ENCODE results near the gene ST8SIA6.
"Not testable (repeated sequence)": the region's sequence is repeated elsewhere in the genome, so short reads cannot be mapped to it uniquely, and the experiment has no call there.

The ST8SIA6 gene

GRCh38 chr10:17340144-17340829 is 114.1 kb downstream of the ST8SIA6 start:
- no peak overlapping the region for H3K27ac Mint-ChIP-seq (ENCODE audit: low read depth)
- H3K4me1 Mint-ChIP-seq, result no peaks in the 10 kb centered on the region
- peaks cover 2% of the 10 kb centered on the region for H3K36me3 Mint-ChIP-seq (ENCODE audit: insufficient read depth)
- no peaks in the 10 kb centered on the region for H3K27me3 Mint-ChIP-seq
- DNase-seq (ENCODE audit: low spot score in 2 of 2), result no peak
- no peak overlapping the region for H3K4me3 Mint-ChIP-seq
- no peak for ATAC-seq (replicated peaks; ENCODE audit: extremely low read depth, poor library complexity, severe bottlenecking)
- peaks cover 20% of the 10 kb centered on the region for H3K9me3 Mint-ChIP-seq

- H3K4me3 Mint-ChIP-seq, result no peak overlapping the region
- H3K4me1 Mint-ChIP-seq, result no peaks in the 10 kb centered on the region
- no peak for ATAC-seq (replicated peaks; ENCODE audit: extremely low read depth, poor library complexity, severe bottlenecking)
- H3K9me3 Mint-ChIP-seq, result peaks cover 6% of the 10 kb centered on the region
- H3K27ac Mint-ChIP-seq (ENCODE audit: low read depth), result no peak overlapping the region
- no peak for DNase-seq (ENCODE audit: low spot score in 2 of 2)
- peaks cover 2% of the 10 kb centered on the region for H3K36me3 Mint-ChIP-seq (ENCODE audit: insufficient read depth)
- H3K27me3 Mint-ChIP-seq, result no peaks in the 10 kb centered on the region
Observed at GRCh38 chr10:17335065-17335464, 119.3 kb downstream of the ST8SIA6 start.

GRCh38 chr10:17330501-17330900 is 123.9 kb downstream of the ST8SIA6 start:
- ATAC-seq (replicated peaks; ENCODE audit: extremely low read depth, poor library complexity, severe bottlenecking), result no peak

GRCh38 chr10:17326377-17326776 is 128.0 kb downstream of the ST8SIA6 start:
- ATAC-seq (replicated peaks; ENCODE audit: extremely low read depth, poor library complexity, severe bottlenecking) (no peak), DNase-seq (ENCODE audit: low spot score in 2 of 2) (no peak)
- Mint-ChIP-seq H3K9me3 (no peaks in the 10 kb centered on the region), H3K4me3 (no peak overlapping the region), H3K36me3 (ENCODE audit: insufficient read depth) (no peaks in the 10 kb centered on the region), H3K4me1 (no peaks in the 10 kb centered on the region), H3K27me3 (no peaks in the 10 kb centered on the region), H3K27ac (ENCODE audit: low read depth) (no peak overlapping the region)

More at GRCh38 chr10:17330501-17330900, 123.9 kb downstream of the ST8SIA6 start:
- Mint-ChIP-seq H3K4me1 (no peaks in the 10 kb centered on the region), H3K9me3 (no peaks in the 10 kb centered on the region), H3K27me3 (no peaks in the 10 kb centered on the region), H3K36me3 (ENCODE audit: insufficient read depth) (no peaks in the 10 kb centered on the region), H3K4me3 (no peak overlapping the region), H3K27ac (ENCODE audit: low read depth) (no peak overlapping the region)
- no peak for DNase-seq (ENCODE audit: low spot score in 2 of 2)

GRCh38 chr10:17321957-17322356 is 132.4 kb downstream of the ST8SIA6 start:
- ATAC-seq (replicated peaks; ENCODE audit: extremely low read depth, poor library complexity, severe bottlenecking); DNase-seq (ENCODE audit: low spot score in 2 of 2); H3K9me3 Mint-ChIP-seq; H3K27me3 Mint-ChIP-seq; H3K27ac Mint-ChIP-seq (ENCODE audit: low read depth); H3K4me3 Mint-ChIP-seq; H3K36me3 Mint-ChIP-seq (ENCODE audit: insufficient read depth); H3K4me1 Mint-ChIP-seq: not testable (repeated sequence)

- Mint-ChIP-seq H3K4me1 (no peaks in the 10 kb centered on the region), H3K27ac (ENCODE audit: low read depth) (no peak overlapping the region)
- ATAC-seq (replicated peaks; ENCODE audit: extremely low read depth, poor library complexity, severe bottlenecking), result no peak
Observed at GRCh38 chr10:17316488-17317170, 137.8 kb downstream of the ST8SIA6 start.

GRCh38 chr10:17309435-17309834 is 145.0 kb downstream of the ST8SIA6 start:
- Mint-ChIP-seq H3K4me3 (no peak overlapping the region), H3K27ac (ENCODE audit: low read depth) (no peak overlapping the region), H3K36me3 (ENCODE audit: insufficient read depth) (peaks cover 3% of the 10 kb centered on the region), H3K4me1 (no peaks in the 10 kb centered on the region), H3K27me3 (peaks cover 14% of the 10 kb centered on the region), H3K9me3 (no peaks in the 10 kb centered on the region)
- DNase-seq (ENCODE audit: low spot score in 2 of 2) (no peak), ATAC-seq (replicated peaks; ENCODE audit: extremely low read depth, poor library complexity, severe bottlenecking) (no peak)

More at GRCh38 chr10:17316488-17317170, 137.8 kb downstream of the ST8SIA6 start:
- no peak overlapping the region for H3K4me3 Mint-ChIP-seq
- no peaks in the 10 kb centered on the region for H3K9me3 Mint-ChIP-seq
- no peaks in the 10 kb centered on the region for H3K27me3 Mint-ChIP-seq
- DNase-seq (ENCODE audit: low spot score in 2 of 2), result no peak
- no peaks in the 10 kb centered on the region for H3K36me3 Mint-ChIP-seq (ENCODE audit: insufficient read depth)

- no peaks in the 10 kb centered on the region for H3K4me1 Mint-ChIP-seq
- H3K4me3 Mint-ChIP-seq, result no peak overlapping the region
- ATAC-seq (replicated peaks; ENCODE audit: extremely low read depth, poor library complexity, severe bottlenecking) (no peak), DNase-seq (ENCODE audit: low spot score in 2 of 2) (no peak)
- H3K36me3 Mint-ChIP-seq (ENCODE audit: insufficient read depth), result peaks cover 3% of the 10 kb centered on the region
- peaks cover 14% of the 10 kb centered on the region for H3K27me3 Mint-ChIP-seq
- H3K9me3 Mint-ChIP-seq, result no peaks in the 10 kb centered on the region
- no peak overlapping the region for H3K27ac Mint-ChIP-seq (ENCODE audit: low read depth)
Observed at GRCh38 chr10:17307123-17307522, 147.3 kb downstream of the ST8SIA6 start.

- no peak for DNase-seq (ENCODE audit: low spot score in 2 of 2)
- H3K27ac Mint-ChIP-seq (ENCODE audit: low read depth), result no peak overlapping the region
- H3K9me3 Mint-ChIP-seq, result no peaks in the 10 kb centered on the region
- H3K27me3 Mint-ChIP-seq, result peaks cover 52% of the 10 kb centered on the region
- ATAC-seq (replicated peaks; ENCODE audit: extremely low read depth, poor library complexity, severe bottlenecking), result no peak
- H3K4me3 Mint-ChIP-seq, result no peak overlapping the region
- peaks cover 4% of the 10 kb centered on the region for H3K4me1 Mint-ChIP-seq
- no peaks in the 10 kb centered on the region for H3K36me3 Mint-ChIP-seq (ENCODE audit: insufficient read depth)
Observed at GRCh38 chr10:17292375-17292774, 162.0 kb downstream of the ST8SIA6 start.

- no peaks in the 10 kb centered on the region for H3K9me3 Mint-ChIP-seq
- no peak overlapping the region for H3K27ac Mint-ChIP-seq (ENCODE audit: low read depth)
- peaks cover 4% of the 10 kb centered on the region for H3K4me1 Mint-ChIP-seq
- no peak for ATAC-seq (replicated peaks; ENCODE audit: extremely low read depth, poor library complexity, severe bottlenecking)
- H3K27me3 Mint-ChIP-seq, result peaks cover 72% of the 10 kb centered on the region
- DNase-seq (ENCODE audit: low spot score in 2 of 2), result no peak
- no peak overlapping the region for H3K4me3 Mint-ChIP-seq
- H3K36me3 Mint-ChIP-seq (ENCODE audit: insufficient read depth), result no peaks in the 10 kb centered on the region
Observed at GRCh38 chr10:17290226-17290625, 164.2 kb downstream of the ST8SIA6 start.

- Mint-ChIP-seq H3K36me3 (ENCODE audit: insufficient read depth) (no peaks in the 10 kb centered on the region), H3K4me3 (no peak overlapping the region), H3K27me3 (peaks cover 72% of the 10 kb centered on the region), H3K27ac (ENCODE audit: low read depth) (no peak overlapping the region), H3K4me1 (peaks cover 4% of the 10 kb centered on the region), H3K9me3 (no peaks in the 10 kb centered on the region)
- ATAC-seq (replicated peaks; ENCODE audit: extremely low read depth, poor library complexity, severe bottlenecking), result no peak
- DNase-seq (ENCODE audit: low spot score in 2 of 2), result no peak
Observed at GRCh38 chr10:17289763-17290162, 164.6 kb downstream of the ST8SIA6 start.

- Mint-ChIP-seq H3K27ac (ENCODE audit: low read depth) (no peak overlapping the region), H3K4me3 (no peak overlapping the region), H3K36me3 (ENCODE audit: insufficient read depth) (no peaks in the 10 kb centered on the region), H3K27me3 (peaks cover 58% of the 10 kb centered on the region), H3K9me3 (peaks cover 3% of the 10 kb centered on the region), H3K4me1 (peaks cover 4% of the 10 kb centered on the region)
- no peak for ATAC-seq (replicated peaks; ENCODE audit: extremely low read depth, poor library complexity, severe bottlenecking)
- DNase-seq (ENCODE audit: low spot score in 2 of 2), result no peak
Observed at GRCh38 chr10:17286562-17287550, 167.5 kb downstream of the ST8SIA6 start.

Measured in central memory CD8-positive, alpha-beta T cell (primary cell).